Neural cell (in vitro differentiated cells): ENCODE results near the gene JAKMIP3.

Experiments
- EZH2 ChIP-seq: fragments of 200-600, 300-800 bp; shearing (Covaris generic), sonication (generic); IDR thresholded peaks from 2 replicates; pipeline ENCODE4 v1.6.1; 2014; ENCODE audit warnings: antibody characterized with exemption, low read length, borderline replicate concordance, mild to moderate bottlenecking; ENCODE audit not compliant: insufficient read depth, poor library complexity, severe bottlenecking
- MXI1 ChIP-seq: fragments of 450-650 bp; conservative IDR thresholded peaks from 2 replicates; pipeline ENCODE4 v1.6.1; 2014; ENCODE audit warnings: antibody characterized with exemption, mild to moderate bottlenecking; ENCODE audit not compliant: poor library complexity, severe bottlenecking
- POLR2AphosphoS5 ChIP-seq: IDR thresholded peaks from 2 replicates; pipeline ENCODE4 v1.6.1; 2012
- TF ChIP-seq, protein P1 (sequence below): fragments of 450-650 bp; IDR thresholded peaks from 2 replicates; pipeline ENCODE4 v1.5.1; 2014; ENCODE audit warnings: antibody characterized with exemption, mild to moderate bottlenecking, moderate library complexity; ENCODE audit not compliant: poor library complexity, severe bottlenecking
- TF ChIP-seq, protein P2 (sequence below): IDR thresholded peaks from 2 replicates; pipeline ENCODE4 v1.6.1; 2012; ENCODE audit warnings: borderline replicate concordance

DNA sequence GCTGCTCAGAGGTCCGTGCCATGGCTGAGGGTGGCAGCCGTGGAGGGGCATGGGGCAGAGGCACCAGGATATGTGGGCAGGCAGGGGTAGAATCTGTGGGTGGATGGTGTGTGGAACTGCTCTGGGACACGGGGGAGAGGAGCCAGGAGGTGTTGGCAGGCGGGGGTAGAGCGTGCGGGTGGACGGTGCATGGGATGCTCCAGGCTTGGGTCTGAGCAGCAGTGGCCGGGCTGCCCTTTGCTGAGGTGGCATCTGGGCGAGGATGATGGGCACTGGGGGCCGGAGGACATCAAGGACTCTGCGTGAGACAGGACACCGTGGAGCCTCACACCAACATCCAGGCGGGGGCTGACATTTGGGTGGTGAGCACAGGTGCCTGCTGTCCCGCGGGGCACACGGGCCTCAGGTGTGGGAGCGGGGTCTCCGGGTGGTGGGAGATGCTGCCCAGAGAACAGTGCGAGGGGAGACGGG is 46.2 kb downstream of the JAKMIP3 start:
- TF ChIP-seq, protein P1, sequence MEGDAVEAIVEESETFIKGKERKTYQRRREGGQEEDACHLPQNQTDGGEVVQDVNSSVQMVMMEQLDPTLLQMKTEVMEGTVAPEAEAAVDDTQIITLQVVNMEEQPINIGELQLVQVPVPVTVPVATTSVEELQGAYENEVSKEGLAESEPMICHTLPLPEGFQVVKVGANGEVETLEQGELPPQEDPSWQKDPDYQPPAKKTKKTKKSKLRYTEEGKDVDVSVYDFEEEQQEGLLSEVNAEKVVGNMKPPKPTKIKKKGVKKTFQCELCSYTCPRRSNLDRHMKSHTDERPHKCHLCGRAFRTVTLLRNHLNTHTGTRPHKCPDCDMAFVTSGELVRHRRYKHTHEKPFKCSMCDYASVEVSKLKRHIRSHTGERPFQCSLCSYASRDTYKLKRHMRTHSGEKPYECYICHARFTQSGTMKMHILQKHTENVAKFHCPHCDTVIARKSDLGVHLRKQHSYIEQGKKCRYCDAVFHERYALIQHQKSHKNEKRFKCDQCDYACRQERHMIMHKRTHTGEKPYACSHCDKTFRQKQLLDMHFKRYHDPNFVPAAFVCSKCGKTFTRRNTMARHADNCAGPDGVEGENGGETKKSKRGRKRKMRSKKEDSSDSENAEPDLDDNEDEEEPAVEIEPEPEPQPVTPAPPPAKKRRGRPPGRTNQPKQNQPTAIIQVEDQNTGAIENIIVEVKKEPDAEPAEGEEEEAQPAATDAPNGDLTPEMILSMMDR = no peak
- no peak for TF ChIP-seq MXI1
- TF ChIP-seq EZH2 = no peak
- no peak for TF ChIP-seq POLR2AphosphoS5
- TF ChIP-seq, protein P2, sequence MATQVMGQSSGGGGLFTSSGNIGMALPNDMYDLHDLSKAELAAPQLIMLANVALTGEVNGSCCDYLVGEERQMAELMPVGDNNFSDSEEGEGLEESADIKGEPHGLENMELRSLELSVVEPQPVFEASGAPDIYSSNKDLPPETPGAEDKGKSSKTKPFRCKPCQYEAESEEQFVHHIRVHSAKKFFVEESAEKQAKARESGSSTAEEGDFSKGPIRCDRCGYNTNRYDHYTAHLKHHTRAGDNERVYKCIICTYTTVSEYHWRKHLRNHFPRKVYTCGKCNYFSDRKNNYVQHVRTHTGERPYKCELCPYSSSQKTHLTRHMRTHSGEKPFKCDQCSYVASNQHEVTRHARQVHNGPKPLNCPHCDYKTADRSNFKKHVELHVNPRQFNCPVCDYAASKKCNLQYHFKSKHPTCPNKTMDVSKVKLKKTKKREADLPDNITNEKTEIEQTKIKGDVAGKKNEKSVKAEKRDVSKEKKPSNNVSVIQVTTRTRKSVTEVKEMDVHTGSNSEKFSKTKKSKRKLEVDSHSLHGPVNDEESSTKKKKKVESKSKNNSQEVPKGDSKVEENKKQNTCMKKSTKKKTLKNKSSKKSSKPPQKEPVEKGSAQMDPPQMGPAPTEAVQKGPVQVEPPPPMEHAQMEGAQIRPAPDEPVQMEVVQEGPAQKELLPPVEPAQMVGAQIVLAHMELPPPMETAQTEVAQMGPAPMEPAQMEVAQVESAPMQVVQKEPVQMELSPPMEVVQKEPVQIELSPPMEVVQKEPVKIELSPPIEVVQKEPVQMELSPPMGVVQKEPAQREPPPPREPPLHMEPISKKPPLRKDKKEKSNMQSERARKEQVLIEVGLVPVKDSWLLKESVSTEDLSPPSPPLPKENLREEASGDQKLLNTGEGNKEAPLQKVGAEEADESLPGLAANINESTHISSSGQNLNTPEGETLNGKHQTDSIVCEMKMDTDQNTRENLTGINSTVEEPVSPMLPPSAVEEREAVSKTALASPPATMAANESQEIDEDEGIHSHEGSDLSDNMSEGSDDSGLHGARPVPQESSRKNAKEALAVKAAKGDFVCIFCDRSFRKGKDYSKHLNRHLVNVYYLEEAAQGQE = no peak
